Spleen (tissue), 11 donors: ENCODE measurements around the gene SEC14L1. TPM values are rescaled to one million over a fixed set of nuclear protein-coding genes. Genes with fewer than 3 reads are reported as not detected.

Experiments used
- DNase-seq: peaks from one replicate; pipeline ENCODE4 v3.0.0-alpha.2; 2020
- H3K27ac ChIP-seq, 8 donors: fragments of 200-600 bp; sonication (generic) in 7 of 8; 1 replicate in 4 of 8; 2 replicates in 4 of 8; pipeline versions ENCODE4 v1.5.0 to v1.8.0; 2016 to 2021; ENCODE audit warnings: inconsistent platforms in 4 of 8, mild to moderate bottlenecking in 4 of 8, moderate library complexity in 1 of 8
- H3K27me3 ChIP-seq, 7 donors: fragments of 200-600 bp; sonication (generic) in 6 of 7; replicated peaks in 1 of 7; 1 replicate in 4 of 7; 2 replicates in 3 of 7; pipeline versions ENCODE4 v1.5.0 to v1.8.0; 2016 to 2021; ENCODE audit warnings: inconsistent platforms in 3 of 7, mild to moderate bottlenecking in 1 of 7
- H3K36me3 ChIP-seq, 6 donors: fragments of 200-600 bp; sonication (generic) in 5 of 6; 1 replicate in 4 of 6; 2 replicates in 2 of 6; pipeline versions ENCODE4 v1.5.0 to v1.8.0; 2016 to 2021; ENCODE audit warnings: inconsistent platforms in 2 of 6
- H3K4me1 ChIP-seq, 6 donors: fragments of 200-600 bp; sonication (generic) in 5 of 6; 1 replicate in 3 of 6; 2 replicates in 3 of 6; pipeline versions ENCODE4 v1.5.0 to v1.8.0; 2016 to 2021; ENCODE audit warnings: inconsistent platforms in 3 of 6
- H3K4me3 ChIP-seq, 8 donors: fragments of 200-600 bp; sonication (generic) in 7 of 8; 1 replicate in 4 of 8; 2 replicates in 4 of 8; pipeline versions ENCODE4 v1.5.0 to v1.8.0; 2016 to 2021; ENCODE audit warnings: inconsistent platforms in 4 of 8, mild to moderate bottlenecking in 4 of 8, moderate library complexity in 2 of 8
- H3K9me3 ChIP-seq, 8 donors: fragments of 200-600 bp; sonication (generic) in 7 of 8; 1 replicate in 4 of 8; 2 replicates in 4 of 8; pipeline versions ENCODE4 v1.5.0 to v1.8.0; 2016 to 2021; ENCODE audit warnings: inconsistent platforms in 4 of 8
- POLR2A ChIP-seq, 3 donors: fragments of 450-650 bp; IDR thresholded peaks; one replicate each; pipeline ENCODE4 v1.5.1; 2017; ENCODE audit warnings: antibody characterized with exemption in 3 of 3, mild to moderate bottlenecking in 1 of 3
- POLR2AphosphoS5 ChIP-seq, 3 donors: sonication (generic); formaldehyde crosslinking; IDR thresholded peaks; one replicate each; pipeline ENCODE4 v1.5.1; 2017; ENCODE audit warnings: antibody characterized with exemption in 3 of 3
- WGBS, 5 donors: extraction: QIAGEN DNeasy Blood & Tissue Kit in 3 of 5; methylation state at CpG; one replicate each; pipeline versions ENCODE4 v1.1.5 to v1.1.7; 2013 to 2018; 5-methylcytosine and 5-hydroxymethylcytosine counted together
- intact Hi-C: fragments of 100-400 bp; cut with DNase I; formaldehyde crosslinking; loops from one replicate; pipeline ENCODE4 v1.15.0; 2023; ENCODE audit warnings: low total_unique reads
- polyA plus RNA-seq, 3 donors: library from polyadenylated mRNA; stranded (reverse); fragments of 200-250 nt; gene quantifications; one replicate each; pipeline ENCODE4 v1.2.1, GENCODE V29; 2013
- total RNA-seq, 7 donors: library from RNA; depleted of rRNA in 3 of 7; stranded (reverse); fragments of >200 nt in 3 of 7; fragmentation: NEBNext Ultra II Directional in 4 of 7; extraction: Animal tissue kit (Norgen Biotek cat#: 25700) in 4 of 7; gene quantifications; one replicate each; pipeline versions ENCODE4 v1.1.0 to v1.2.1, GENCODE V29; 2016 to 2021
- TF ChIP-seq, protein P1 (sequence below), 11 experiments: fragments of 200-600 bp in 7 of 11; fragments of 450-650 bp in 4 of 11; sonication (generic) in 4 of 11; IDR thresholded peaks in 8 of 11; conservative IDR thresholded peaks in 3 of 11; 1 replicate in 7 of 11; 2 replicates in 4 of 11; pipeline versions ENCODE4 v1.4.0 to v1.8.0; 2016 to 2021; ENCODE audit warnings: antibody characterized with exemption in 11 of 11, inconsistent platforms in 4 of 11, mild to moderate bottlenecking in 1 of 11
- donor health status: healthy with polysubstance abuse.
- donor health status: DM: no; HTN: no; CAD: no; lungs with moderate emphysema.
- donor health status: DM: no; HTN: no; CAD: no.
- donor health status: Bipolar disorder and iron deficiency.
- donor health status: healthy.
- donor health status: DM: no; HTN: no; CAD: no.
- donor health status: DM: yes; HTN: yes; CAD: no.

SEC14L1 gene
- total and polyA plus RNA-seq, 10 donors = 14.5 to 202 (median 169) TPM

DNA sequence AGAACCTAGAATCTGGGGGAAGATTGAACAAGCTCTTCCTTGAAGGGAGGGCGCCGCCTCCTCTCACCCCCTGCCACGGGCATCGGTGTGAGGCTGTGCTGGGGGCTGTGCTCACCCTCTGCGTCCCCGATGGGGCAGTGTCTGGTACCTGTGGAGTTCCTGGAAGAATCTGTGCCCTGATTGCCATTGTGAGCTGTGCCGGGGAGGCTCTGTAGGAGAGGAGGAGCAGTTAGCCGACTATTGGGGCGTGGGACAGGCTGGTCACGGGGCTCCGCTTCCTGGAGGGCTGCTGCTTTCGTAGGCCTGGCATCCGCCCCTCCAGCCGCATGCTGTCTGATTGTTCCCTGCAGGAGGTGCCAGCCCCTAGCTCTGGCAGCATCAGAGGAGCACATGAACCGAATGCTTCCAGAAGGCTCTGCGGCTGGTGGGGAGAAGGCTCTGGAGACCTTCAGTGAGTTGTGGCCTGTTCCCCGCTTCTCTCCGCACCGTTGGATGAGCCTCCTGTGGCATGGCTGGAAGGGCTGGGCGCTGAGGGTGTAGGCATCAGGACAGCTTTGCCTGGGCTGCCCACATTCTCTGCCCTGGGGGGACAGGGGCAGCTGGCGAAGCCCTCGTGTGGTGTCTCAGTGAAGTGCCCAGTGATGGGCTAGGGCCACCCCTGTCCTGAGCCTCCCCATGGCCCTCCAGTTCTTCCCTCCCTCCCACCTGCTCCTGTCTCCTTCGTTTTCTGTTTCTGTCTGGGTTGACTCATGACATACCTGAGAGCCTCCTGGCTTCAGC lies 86.9 kb downstream of the SEC14L1 start:
- Histone ChIP-seq H3K36me3 (no peaks in the 10 kb centered on the region), H3K27ac (peak overlapping the region in 4 of 8 donors; percentile 60 to 66 (median 64)), H3K4me1 (peaks cover 0 to 11% (median 3%) of the 10 kb centered on the region in 6 donors), H3K9me3 (peaks cover 0 to 21% (median 19%) of the 10 kb centered on the region in 8 donors), H3K27me3 (no peaks in the 10 kb centered on the region), H3K4me3 (peak overlapping the region in 3 of 8 donors; percentile 5 to 33 (median 17))
- intact Hi-C loops = no loop called here
- TF ChIP-seq POLR2AphosphoS5 (IDR thresholded peaks at IDR 0.05) (peak; percentile 49 to 73 (median 72)), POLR2A (IDR thresholded peaks at IDR 0.05) (no peak)
- WGBS, 5 donors = 78 to 91% (median 84%) methylated on average over 16 to 23 of the region's 23 CpGs
- DNase-seq = peak; percentile 71

DNA sequence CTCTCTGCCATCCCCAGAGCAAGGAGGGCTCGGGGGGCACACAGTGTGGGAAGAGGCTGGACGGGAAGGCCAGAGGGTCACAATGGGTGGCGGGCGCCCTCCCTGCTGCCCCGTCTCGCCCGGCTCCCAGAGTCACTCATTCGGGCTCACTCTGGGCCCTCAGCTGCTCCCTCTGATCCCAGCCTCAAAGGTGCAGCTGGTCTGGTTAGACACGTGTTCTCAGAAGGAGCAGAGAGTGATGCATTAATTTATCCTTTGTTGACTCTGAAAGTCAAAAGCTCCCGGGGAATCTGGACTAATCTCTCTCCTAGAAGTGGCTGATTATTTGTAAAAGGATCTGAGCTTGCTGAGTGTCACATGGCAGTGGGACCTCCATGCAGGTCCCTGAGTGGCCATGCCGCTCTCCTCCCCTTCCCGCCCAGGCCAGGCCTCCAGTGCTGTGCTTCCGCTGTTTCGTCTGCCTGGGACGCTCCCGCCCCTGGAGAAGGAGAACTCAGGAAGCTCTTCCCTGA lies 87.5 kb downstream of the SEC14L1 start:
- H3K27me3 ChIP-seq = no peaks in the 10 kb centered on the region
- peak; percentile 63 for DNase-seq
- WGBS, 5 donors = 84 to 90% (median 86%) methylated on average over 13 to 16 of the region's 16 CpGs
- H3K36me3 ChIP-seq = no peaks in the 10 kb centered on the region
- peaks cover 0 to 5% (median 1%) of the 10 kb centered on the region in 6 donors for H3K4me1 ChIP-seq
- peaks cover 0 to 21% (median 19%) of the 10 kb centered on the region in 8 donors for H3K9me3 ChIP-seq
- intact Hi-C loops = no loop called here
- TF ChIP-seq, protein P1, sequence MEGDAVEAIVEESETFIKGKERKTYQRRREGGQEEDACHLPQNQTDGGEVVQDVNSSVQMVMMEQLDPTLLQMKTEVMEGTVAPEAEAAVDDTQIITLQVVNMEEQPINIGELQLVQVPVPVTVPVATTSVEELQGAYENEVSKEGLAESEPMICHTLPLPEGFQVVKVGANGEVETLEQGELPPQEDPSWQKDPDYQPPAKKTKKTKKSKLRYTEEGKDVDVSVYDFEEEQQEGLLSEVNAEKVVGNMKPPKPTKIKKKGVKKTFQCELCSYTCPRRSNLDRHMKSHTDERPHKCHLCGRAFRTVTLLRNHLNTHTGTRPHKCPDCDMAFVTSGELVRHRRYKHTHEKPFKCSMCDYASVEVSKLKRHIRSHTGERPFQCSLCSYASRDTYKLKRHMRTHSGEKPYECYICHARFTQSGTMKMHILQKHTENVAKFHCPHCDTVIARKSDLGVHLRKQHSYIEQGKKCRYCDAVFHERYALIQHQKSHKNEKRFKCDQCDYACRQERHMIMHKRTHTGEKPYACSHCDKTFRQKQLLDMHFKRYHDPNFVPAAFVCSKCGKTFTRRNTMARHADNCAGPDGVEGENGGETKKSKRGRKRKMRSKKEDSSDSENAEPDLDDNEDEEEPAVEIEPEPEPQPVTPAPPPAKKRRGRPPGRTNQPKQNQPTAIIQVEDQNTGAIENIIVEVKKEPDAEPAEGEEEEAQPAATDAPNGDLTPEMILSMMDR (IDR thresholded peaks at IDR 0.05 in 8 of 11, conservative IDR thresholded peaks at IDR 0.05 in 3 of 11) = no peak
- TF ChIP-seq POLR2A (IDR thresholded peaks at IDR 0.05) (no peak), POLR2AphosphoS5 (IDR thresholded peaks at IDR 0.05) (peak in 1 of 3 donors; percentile 50)
- peak overlapping the region in 3 of 8 donors; percentile 32 to 66 (median 64) for H3K27ac ChIP-seq
- no peak overlapping the region for H3K4me3 ChIP-seq

DNA sequence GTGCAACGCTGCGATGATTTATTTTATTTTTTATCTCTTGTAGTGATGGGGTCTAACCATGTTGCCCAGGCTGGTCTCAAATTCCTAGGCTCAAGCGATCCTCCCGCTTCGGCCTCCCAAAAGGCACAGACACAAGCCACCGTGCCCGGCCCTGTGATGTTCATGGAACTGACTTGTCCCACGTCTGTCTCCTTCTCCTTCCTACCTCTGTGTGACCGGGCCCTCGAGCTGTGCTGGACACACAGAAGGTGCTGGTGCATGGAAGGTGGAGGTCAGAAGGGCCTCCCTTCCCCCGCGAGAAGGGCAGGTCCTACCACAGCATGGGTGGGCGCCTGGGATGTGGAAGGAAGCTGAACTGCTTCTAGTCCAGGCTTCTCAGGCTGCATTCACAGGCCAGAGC lies 88.0 kb downstream of the SEC14L1 start:
- peak overlapping the region in 1 of 8 donors; percentile 66 for H3K27ac ChIP-seq
- 84 to 93% (median 88%) methylated on average over 13 of the region's 13 CpGs for WGBS, 5 donors
- H3K27me3 ChIP-seq = no peaks in the 10 kb centered on the region
- TF ChIP-seq POLR2A (IDR thresholded peaks at IDR 0.05) (no peak), POLR2AphosphoS5 (IDR thresholded peaks at IDR 0.05) (no peak)
- TF ChIP-seq, protein P1 (IDR thresholded peaks at IDR 0.05 in 8 of 11, conservative IDR thresholded peaks at IDR 0.05 in 3 of 11) = no peak
- peaks cover 0 to 5% (median 2%) of the 10 kb centered on the region in 6 donors for H3K4me1 ChIP-seq
- no peaks in the 10 kb centered on the region for H3K36me3 ChIP-seq
- H3K9me3 ChIP-seq = peaks cover 0 to 25% (median 19%) of the 10 kb centered on the region in 8 donors
- intact Hi-C loops = no loop called here
- DNase-seq = peak; percentile 49
- H3K4me3 ChIP-seq = no peak overlapping the region

DNA sequence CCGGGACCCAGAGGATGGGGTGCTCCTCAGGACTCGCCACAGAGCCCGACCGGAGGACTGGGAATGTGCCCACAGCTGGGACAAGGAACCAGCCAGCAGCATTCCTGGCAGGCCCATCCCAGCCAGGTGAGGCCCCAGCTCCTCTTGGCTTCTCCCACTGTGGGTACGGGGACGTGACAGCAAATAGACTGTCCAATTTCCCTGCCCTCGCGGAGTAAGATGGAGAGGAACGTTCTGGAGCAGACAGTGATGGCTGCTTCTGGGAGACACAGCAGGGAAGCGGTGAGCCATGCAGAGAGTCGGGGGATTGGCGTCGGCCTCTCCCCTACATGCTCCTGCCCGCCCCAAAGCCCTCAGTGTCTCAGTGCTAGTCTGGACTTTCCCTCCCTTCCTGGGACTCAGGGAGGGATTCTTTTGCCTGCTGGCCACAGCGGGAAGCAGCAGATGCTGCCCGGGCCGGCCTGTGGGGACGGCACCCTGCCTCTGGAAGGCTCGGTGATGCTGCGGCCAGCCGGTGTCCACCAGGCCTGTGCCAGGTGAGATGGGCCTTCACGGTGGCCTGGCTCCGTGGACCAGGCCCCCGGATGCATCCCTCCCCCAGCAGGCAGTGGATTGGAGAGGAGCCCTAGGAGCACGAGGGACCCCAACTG lies 89.1 kb downstream of the SEC14L1 start:
- intact Hi-C loops = no loop called here
- Histone ChIP-seq H3K36me3 (no peaks in the 10 kb centered on the region), H3K4me3 (no peak overlapping the region), H3K27ac (no peak overlapping the region), H3K9me3 (peaks cover 0 to 14% (median 9%) of the 10 kb centered on the region in 8 donors), H3K27me3 (no peaks in the 10 kb centered on the region), H3K4me1 (peaks cover 9 to 16% (median 13%) of the 10 kb centered on the region in 6 donors)
- WGBS, 5 donors = 91 to 99% (median 94%) methylated on average over 16 to 25 of the region's 25 CpGs
- DNase-seq = peak; percentile 54
- TF ChIP-seq, protein P1 (IDR thresholded peaks at IDR 0.05 in 8 of 11, conservative IDR thresholded peaks at IDR 0.05 in 3 of 11) = no peak
- TF ChIP-seq POLR2AphosphoS5 (IDR thresholded peaks at IDR 0.05) = peak in 1 of 3 donors; percentile 18
